Esophagus squamous epithelium (tissue), 5 donors: ENCODE results near the gene MON1A. TPM values are rescaled to one million over a fixed set of nuclear protein-coding genes. Genes with fewer than 3 reads are reported as not detected.
A peak's percentile ranks its signal among the peaks of the same experiment; 100 is the strongest.

Experiments used
- DNase-seq: peaks from one replicate; lab custom pipeline; 2025; lab: John Stamatoyannopoulos, UW
- H3K27ac ChIP-seq, 4 donors: fragments of 200-600 bp; sonication (generic); one replicate each; pipeline ENCODE4 v1.5.1; 2016 to 2019; ENCODE audit warnings: mild to moderate bottlenecking in 1 of 4
- H3K27me3 ChIP-seq, 4 donors: fragments of 200-600 bp; sonication (generic); 1 replicate in 3 of 4; 2 replicates in 1 of 4; pipeline versions ENCODE4 v1.5.1 to v1.6.0; 2017 to 2021; ENCODE audit warnings: antibody characterized with exemption in 1 of 4
- H3K36me3 ChIP-seq, 3 donors: fragments of 200-600 bp; sonication (generic); one replicate each; pipeline ENCODE4 v1.5.1; 2016 to 2019
- H3K4me1 ChIP-seq, 3 donors: fragments of 200-600 bp; sonication (generic); one replicate each; pipeline ENCODE4 v1.5.1; 2017 to 2019
- H3K4me3 ChIP-seq, 4 donors: fragments of 200-600 bp; sonication (generic); 1 replicate in 3 of 4; 2 replicates in 1 of 4; pipeline ENCODE4 v1.5.1; 2016 to 2019; ENCODE audit warnings: mild to moderate bottlenecking in 2 of 4, moderate library complexity in 1 of 4
- H3K9me3 ChIP-seq, 3 donors: fragments of 200-600 bp; sonication (generic); one replicate each; pipeline ENCODE4 v1.5.1; 2016 to 2019
- CTCF ChIP-seq, 6 experiments: fragments of 450-650 bp in 4 of 6; fragments of 200-600 bp in 2 of 6; sonication (generic) in 2 of 6; IDR thresholded peaks; one replicate each; pipeline ENCODE4 v1.5.1; 2016 to 2019; ENCODE audit warnings: antibody characterized with exemption in 6 of 6, mild to moderate bottlenecking in 4 of 6, moderate library complexity in 4 of 6
- POLR2A ChIP-seq, 4 donors: fragments of 450-650 bp; IDR thresholded peaks; one replicate each; pipeline ENCODE4 v1.6.1; 2017; ENCODE audit warnings: antibody characterized with exemption in 4 of 4, mild to moderate bottlenecking in 4 of 4, moderate library complexity in 3 of 4
- WGBS, 2 donors: methylation state at CpG; one replicate each; pipeline ENCODE4 v1.1.5; 2018; 5-methylcytosine and 5-hydroxymethylcytosine counted together
- intact Hi-C: fragments of 100-400 bp; cut with DNase I; formaldehyde crosslinking; loops from one replicate; pipeline ENCODE4 v1.15.0; 2022
- total RNA-seq, 4 donors: library from RNA; depleted of rRNA; stranded (reverse); fragments of >200 nt; gene quantifications; one replicate each; pipeline ENCODE4 v1.1.0, GENCODE V29; 2016
- donor health status: DM: yes; HTN: yes; CAD: no.

Gene MON1A
- total RNA-seq: 10 to 100 TPM; 12.9 to 17.2 (median 14.1) TPM

GRCh38 chr3:49929291-49930167 lies at the start of gene MON1A:
TSS of gene MON1A (minus strand) at chr3:49929811. CDS start at chr3:49913346, 16,465 bp downstream.
- peak within 1 kb of the TSS; percentile 47 to 89 (median 82) for H3K4me3 ChIP-seq
- DNase-seq: peak; percentile 43
- H3K27ac ChIP-seq: peak within 1 kb of the TSS; percentile 78 to 91 (median 88)
- H3K4me1 ChIP-seq: peaks cover 21 to 34% (median 22%) of the 10 kb centered on the region in 3 donors
- intact Hi-C loops: no loop called here
- 0 to 1% methylated on average over 3 to 19 of the region's 56 CpGs for WGBS, 2 donors
- H3K9me3 ChIP-seq: no peaks in the 10 kb centered on the region
- no peaks in the 10 kb centered on the region for H3K36me3 ChIP-seq
- peak in 2 of 4 donors; percentile 34 to 61 for TF ChIP-seq POLR2A (IDR thresholded peaks at IDR 0.05)
- peak in 5 of 6 experiments; percentile 15 to 30 (median 24) for TF ChIP-seq CTCF (IDR thresholded peaks at IDR 0.05)
- H3K27me3 ChIP-seq: no peaks in the 10 kb centered on the region

GRCh38 chr3:49976942-49977341 lies 47.3 kb upstream of the MON1A start:
- no peaks in the 10 kb centered on the region for H3K4me1 ChIP-seq
- 86 to 98% methylated on average over 2 of the region's 2 CpGs for WGBS, 2 donors
- intact Hi-C loops: no loop called here

GRCh38 chr3:49972656-49973055 lies 43.0 kb upstream of the MON1A start:
- Histone ChIP-seq H3K27ac (no peak overlapping the region), H3K36me3 (peaks cover 0 to 70% (median 0%) of the 10 kb centered on the region in 3 donors), H3K27me3 (no peaks in the 10 kb centered on the region), H3K4me3 (no peak overlapping the region), H3K9me3 (no peaks in the 10 kb centered on the region), H3K4me1 (peaks cover 0 to 3% (median 0%) of the 10 kb centered on the region in 3 donors)
- intact Hi-C loops: no loop called here
- TF ChIP-seq POLR2A (IDR thresholded peaks at IDR 0.05) (no peak), CTCF (IDR thresholded peaks at IDR 0.05) (no peak)
- WGBS, 2 donors: 87 to 93% methylated on average over 9 to 10 of the region's 10 CpGs
- DNase-seq: no peak

More at GRCh38 chr3:49976942-49977341, 47.3 kb upstream of the MON1A start:
- TF ChIP-seq CTCF (IDR thresholded peaks at IDR 0.05) (no peak), POLR2A (IDR thresholded peaks at IDR 0.05) (no peak)
- DNase-seq: no peak
- Histone ChIP-seq H3K27ac (no peak overlapping the region), H3K9me3 (no peaks in the 10 kb centered on the region), H3K4me3 (no peak overlapping the region), H3K27me3 (no peaks in the 10 kb centered on the region), H3K36me3 (peaks cover 0 to 93% (median 0%) of the 10 kb centered on the region in 3 donors)

- no peaks in the 10 kb centered on the region for H3K27me3 ChIP-seq
- TF ChIP-seq POLR2A (IDR thresholded peaks at IDR 0.05): no peak
- TF ChIP-seq CTCF (IDR thresholded peaks at IDR 0.05): no peak
- 89 to 91% methylated on average over 8 of the region's 8 CpGs for WGBS, 2 donors
- H3K9me3 ChIP-seq: no peaks in the 10 kb centered on the region
- no peak overlapping the region for H3K27ac ChIP-seq
- peaks cover 0 to 24% (median 12%) of the 10 kb centered on the region in 3 donors for H3K4me1 ChIP-seq
- H3K4me3 ChIP-seq: no peak overlapping the region
- intact Hi-C loops: no loop called here
- peaks cover 0 to 42% (median 2%) of the 10 kb centered on the region in 3 donors for H3K36me3 ChIP-seq
- no peak for DNase-seq
These were observed 38.7 kb upstream of the MON1A start for GRCh38 chr3:49968346-49968745.

- H3K27ac ChIP-seq: peak overlapping the region in 2 of 4 donors; percentile 49 to 54
- peaks cover 0 to 42% (median 5%) of the 10 kb centered on the region in 3 donors for H3K36me3 ChIP-seq
- no peak overlapping the region for H3K4me3 ChIP-seq
- H3K27me3 ChIP-seq: no peaks in the 10 kb centered on the region
- no peak for TF ChIP-seq POLR2A (IDR thresholded peaks at IDR 0.05)
- no peak for TF ChIP-seq CTCF (IDR thresholded peaks at IDR 0.05)
- 62 to 65% methylated on average over 3 to 5 of the region's 6 CpGs for WGBS, 2 donors
- no peak for DNase-seq
- H3K9me3 ChIP-seq: no peaks in the 10 kb centered on the region
- H3K4me1 ChIP-seq: peaks cover 0 to 24% (median 12%) of the 10 kb centered on the region in 3 donors
- intact Hi-C loops: no loop called here
These were observed 37.7 kb upstream of the MON1A start for GRCh38 chr3:49967291-49967690.
